HG03575 (cell line): ENCODE measurements around the gene C5orf63.
"Not testable (repeated sequence)": the region's sequence is repeated elsewhere in the genome, so short reads cannot be mapped to it uniquely, and the experiment has no call there.

Experiments
- ATAC-seq: cut with Tn5 transposase; IDR thresholded peaks from one replicate; pipeline ENCODE4 v1.9.1; 2021; ENCODE audit not compliant: unreplicated experiment, insufficient number of reproducible peaks, low FRiP score; ENCODE audit errors: extremely low read depth

C5orf63 gene

GRCh38 chr5:127041571-127041970 lies 31.7 kb downstream of the C5orf63 start:
- no peak for ATAC-seq

GRCh38 chr5:127040796-127041520 lies 32.3 kb downstream of the C5orf63 start:
- ATAC-seq = no peak

- no peak for ATAC-seq
These were observed 34.8 kb downstream of the C5orf63 start for GRCh38 chr5:127038550-127038949.

- no peak for ATAC-seq
These were observed 41.5 kb downstream of the C5orf63 start for GRCh38 chr5:127031863-127032232.

GRCh38 chr5:127031147-127031862 lies 42.0 kb downstream of the C5orf63 start:
- no peak for ATAC-seq

GRCh38 chr5:127030259-127031146 lies 42.8 kb downstream of the C5orf63 start, which contains the start of gene MARCHF3:
TSS of gene MARCHF3 (minus strand) at chr5:127030558. CDS start at chr5:126918171, 112,387 bp downstream.
- ATAC-seq = peak; percentile 83

- no peak for ATAC-seq
These were observed 43.6 kb downstream of the C5orf63 start for GRCh38 chr5:127029581-127030258.

GRCh38 chr5:127028822-127029457 lies 44.4 kb downstream of the C5orf63 start:
- ATAC-seq = no peak

GRCh38 chr5:127027539-127027938 lies 45.8 kb downstream of the C5orf63 start:
- no peak for ATAC-seq

- ATAC-seq = no peak
These were observed 47.1 kb downstream of the C5orf63 start for GRCh38 chr5:127026166-127026565.

- no peak for ATAC-seq
These were observed 47.8 kb downstream of the C5orf63 start for GRCh38 chr5:127025467-127025866.

GRCh38 chr5:127024821-127025220 lies 48.5 kb downstream of the C5orf63 start:
- ATAC-seq = no peak

- not testable (repeated sequence) for ATAC-seq
These were observed 49.6 kb downstream of the C5orf63 start for GRCh38 chr5:127023552-127024191.

GRCh38 chr5:127022846-127023245 lies 50.5 kb downstream of the C5orf63 start:
- ATAC-seq = no peak

GRCh38 chr5:127019928-127020327 lies 53.4 kb downstream of the C5orf63 start:
- ATAC-seq = no peak

GRCh38 chr5:127016722-127017121 lies 56.6 kb downstream of the C5orf63 start:
- not testable (repeated sequence) for ATAC-seq

GRCh38 chr5:127015716-127016115 lies 57.6 kb downstream of the C5orf63 start:
- ATAC-seq = no peak

GRCh38 chr5:127014573-127014972 lies 58.7 kb downstream of the C5orf63 start:
- no peak for ATAC-seq
